ENCODE results near the gene METRN. TPM values are rescaled to one million over a fixed set of nuclear protein-coding genes. Genes with fewer than 3 reads are reported as not detected.

Gene METRN
- total and polyA plus RNA-seq, 2 donors (not counting 1 experiment from before 2014, with no cell fraction given): 5.3 to 35.3 TPM

GRCh38 chr16:695355-696089 lies 19.4 kb upstream of the METRN start:
- Histone ChIP-seq H3K4me2 (ENCODE audit: extremely low read depth, insufficient read depth, low read length) (no peak overlapping the region), H3K36me3 (ENCODE audit: control insufficient read depth, insufficient read depth, low read length) (no peaks in the 10 kb centered on the region), H3K27me3 (ENCODE audit: control insufficient read depth, insufficient read depth, low read length) (peaks cover 21% of the 10 kb centered on the region), H4K20me1 (ENCODE audit: control insufficient read depth, extremely low read depth, insufficient read depth, low read length) (no peaks in the 10 kb centered on the region), H3K4me1 (ENCODE audit: control insufficient read depth, extremely low read depth, insufficient read depth, low read length) (peaks cover 2% of the 10 kb centered on the region), H2AFZ (ENCODE audit: low read length) (no peak overlapping the region), H3K4me3 (replicated peaks in 1 of 4; ENCODE audit: control extremely low read depth in 1 of 4, insufficient read depth in 1 of 4, low read depth in 3 of 4, low read length in 4 of 4) (no peak overlapping the region), H3K9ac (ENCODE audit: insufficient read depth, low read length) (no peak overlapping the region), H3K9me3 (ENCODE audit: control insufficient read depth, insufficient read depth, low read depth, low read length) (no peaks in the 10 kb centered on the region), H3K79me2 (ENCODE audit: control insufficient read depth, insufficient read depth, low read length) (no peaks in the 10 kb centered on the region), H3K27ac (ENCODE audit: insufficient read depth, low read length) (no peak overlapping the region)
- no peak for DNase-seq (ENCODE audit: low read depth in 2 of 2)
- TF ChIP-seq, protein P1, sequence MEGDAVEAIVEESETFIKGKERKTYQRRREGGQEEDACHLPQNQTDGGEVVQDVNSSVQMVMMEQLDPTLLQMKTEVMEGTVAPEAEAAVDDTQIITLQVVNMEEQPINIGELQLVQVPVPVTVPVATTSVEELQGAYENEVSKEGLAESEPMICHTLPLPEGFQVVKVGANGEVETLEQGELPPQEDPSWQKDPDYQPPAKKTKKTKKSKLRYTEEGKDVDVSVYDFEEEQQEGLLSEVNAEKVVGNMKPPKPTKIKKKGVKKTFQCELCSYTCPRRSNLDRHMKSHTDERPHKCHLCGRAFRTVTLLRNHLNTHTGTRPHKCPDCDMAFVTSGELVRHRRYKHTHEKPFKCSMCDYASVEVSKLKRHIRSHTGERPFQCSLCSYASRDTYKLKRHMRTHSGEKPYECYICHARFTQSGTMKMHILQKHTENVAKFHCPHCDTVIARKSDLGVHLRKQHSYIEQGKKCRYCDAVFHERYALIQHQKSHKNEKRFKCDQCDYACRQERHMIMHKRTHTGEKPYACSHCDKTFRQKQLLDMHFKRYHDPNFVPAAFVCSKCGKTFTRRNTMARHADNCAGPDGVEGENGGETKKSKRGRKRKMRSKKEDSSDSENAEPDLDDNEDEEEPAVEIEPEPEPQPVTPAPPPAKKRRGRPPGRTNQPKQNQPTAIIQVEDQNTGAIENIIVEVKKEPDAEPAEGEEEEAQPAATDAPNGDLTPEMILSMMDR (conservative IDR thresholded peaks at IDR 0.05 in 1 of 2, IDR thresholded peaks at IDR 0.05 in 1 of 2; ENCODE audit: low read depth in 1 of 2, low read length in 2 of 2): no peak
- peak; percentile 98 for TF ChIP-seq EZH2 (IDR thresholded peaks at IDR 0.05; ENCODE audit: low read length, missing control alignments)

- H3K9ac ChIP-seq (ENCODE audit: insufficient read depth, low read length): no peak overlapping the region
- no peaks in the 10 kb centered on the region for H3K36me3 ChIP-seq (ENCODE audit: control insufficient read depth, insufficient read depth, low read length)
- no peaks in the 10 kb centered on the region for H3K9me3 ChIP-seq (ENCODE audit: control insufficient read depth, insufficient read depth, low read depth, low read length)
- peaks cover 2% of the 10 kb centered on the region for H3K4me1 ChIP-seq (ENCODE audit: control insufficient read depth, extremely low read depth, insufficient read depth, low read length)
- H2AFZ ChIP-seq (ENCODE audit: low read length): no peak overlapping the region
- peaks cover 34% of the 10 kb centered on the region for H3K27me3 ChIP-seq (ENCODE audit: control insufficient read depth, insufficient read depth, low read length)
- no peak for DNase-seq (ENCODE audit: low read depth in 2 of 2)
- TF ChIP-seq EZH2 (IDR thresholded peaks at IDR 0.05; ENCODE audit: low read length, missing control alignments): no peak
- TF ChIP-seq, protein P1 (conservative IDR thresholded peaks at IDR 0.05 in 1 of 2, IDR thresholded peaks at IDR 0.05 in 1 of 2; ENCODE audit: low read depth in 1 of 2, low read length in 2 of 2): no peak
- H3K4me3 ChIP-seq (replicated peaks in 1 of 4; ENCODE audit: control extremely low read depth in 1 of 4, insufficient read depth in 1 of 4, low read depth in 3 of 4, low read length in 4 of 4): no peak overlapping the region
- no peak overlapping the region for H3K27ac ChIP-seq (ENCODE audit: insufficient read depth, low read length)
- no peaks in the 10 kb centered on the region for H3K79me2 ChIP-seq (ENCODE audit: control insufficient read depth, insufficient read depth, low read length)
- no peaks in the 10 kb centered on the region for H4K20me1 ChIP-seq (ENCODE audit: control insufficient read depth, extremely low read depth, insufficient read depth, low read length)
- H3K4me2 ChIP-seq (ENCODE audit: extremely low read depth, insufficient read depth, low read length): no peak overlapping the region
Measured at GRCh38 chr16:698911-699671, 15.8 kb upstream of the METRN start.

Data from fibroblast of lung (primary cell).